Activated CD4-positive, alpha-beta T cell treated with anti-CD3 and anti-CD28 coated beads, Interleukin-2, amount 10 ng/mL, durations not matched to agents 7 days and 5 days (primary cell): ENCODE data around the gene TP73. TPM values are rescaled to one million over a fixed set of nuclear protein-coding genes. Genes with fewer than 3 reads are reported as not detected.
"Not testable (repeated sequence)": the region's sequence is repeated elsewhere in the genome, so short reads cannot be mapped to it uniquely, and the experiment has no call there.

ENCODE experiments used
- CTCF ChIA-PET: fragments of 350-600 bp; sonication (Branson Sonifier 250); formaldehyde crosslinking; loops from one replicate; lab custom pipeline; 2021; ENCODE audit warnings: antibody characterized with exemption; lab: Charles Lee
- POLR2A ChIA-PET: fragments of 350-600 bp; sonication (Branson Sonifier 250); formaldehyde crosslinking; loops from one replicate; lab custom pipeline; 2021; ENCODE audit warnings: antibody characterized with exemption; lab: Charles Lee
- DNase-seq: peaks from one replicate; pipeline ENCODE4 v3.0.0-alpha.2; 2020
- H3K27ac Mint-ChIP-seq: one replicate; pipeline ENCODE4 v1.8.0; 2021; ENCODE audit warnings: mild to moderate bottlenecking, moderate library complexity, mixed read lengths
- H3K27me3 Mint-ChIP-seq: one replicate; pipeline ENCODE4 v1.8.0; 2021; ENCODE audit warnings: mixed read lengths
- H3K36me3 Mint-ChIP-seq: one replicate; pipeline ENCODE4 v1.8.0; 2021; ENCODE audit warnings: low read depth, mixed read lengths
- H3K4me1 Mint-ChIP-seq: one replicate; pipeline ENCODE4 v1.8.0; 2021; ENCODE audit warnings: mixed read lengths
- H3K4me3 Mint-ChIP-seq: one replicate; pipeline ENCODE4 v1.8.0; 2021; ENCODE audit warnings: mild to moderate bottlenecking, moderate library complexity, mixed read lengths
- H3K9me3 Mint-ChIP-seq: one replicate; pipeline ENCODE4 v1.8.0; 2021; ENCODE audit warnings: mixed read lengths
- total RNA-seq, 2 experiments: library from RNA; stranded (reverse); gene quantifications; one replicate each; pipeline ENCODE4 v1.2.3, GENCODE V29; 2021

TP73 gene
- total RNA-seq, 2 experiments from 2014 or later = 2.0 to 2.5 TPM

DNA sequence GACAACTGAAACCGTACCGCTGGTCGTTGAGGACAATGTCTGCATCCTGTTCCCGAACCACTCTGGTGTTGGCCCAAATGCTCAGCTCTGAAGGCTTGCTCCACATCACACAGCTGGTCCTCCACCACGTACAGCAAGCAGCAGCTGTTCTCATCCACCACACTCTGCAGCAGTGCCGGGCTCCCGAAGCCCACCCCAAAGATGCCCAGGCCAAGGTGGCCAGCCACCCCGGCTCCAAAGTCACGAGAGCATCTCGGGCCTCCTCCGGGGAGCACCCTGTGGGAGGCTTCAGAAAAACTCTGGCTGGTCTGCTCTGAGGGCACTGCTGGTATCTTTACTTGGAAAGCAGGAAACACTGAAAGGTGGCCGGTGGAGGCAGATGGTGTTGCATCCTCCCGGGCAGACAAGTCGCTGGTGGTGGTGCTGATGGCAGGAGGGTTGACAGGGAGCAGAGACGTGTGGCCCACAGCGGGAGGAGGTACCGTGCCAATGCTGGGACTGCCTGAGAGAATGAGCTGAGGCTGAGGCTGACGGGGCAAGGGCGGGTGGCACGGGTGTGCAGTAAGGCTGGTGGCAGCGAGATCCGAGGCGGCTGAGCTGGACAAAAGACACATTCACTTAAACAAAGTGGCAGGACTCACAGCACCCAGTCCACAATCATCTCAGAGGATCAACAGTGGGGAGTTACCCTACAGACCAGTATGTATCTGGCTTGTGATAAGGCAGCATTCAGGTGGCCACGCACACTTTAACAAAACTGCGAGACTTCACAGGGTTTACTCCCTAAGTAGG, 93.5 kb downstream of the TP73 start:
- CTCF ChIA-PET = interaction anchor here (0.9 kb wide), 1 partner anchor 21 kb away, joined by 3 read pairs; no protein-coding TSS in a partner anchor
- H3K4me3 Mint-ChIP-seq = peak overlapping the region; percentile 72
- peaks cover 27% of the 10 kb centered on the region for H3K4me1 Mint-ChIP-seq
- POLR2A ChIA-PET = no interaction called here
- no peak for DNase-seq
- H3K9me3 Mint-ChIP-seq = no peaks in the 10 kb centered on the region
- no peaks in the 10 kb centered on the region for H3K36me3 Mint-ChIP-seq
- peak overlapping the region; percentile 73 for H3K27ac Mint-ChIP-seq
- H3K27me3 Mint-ChIP-seq = peaks cover 3% of the 10 kb centered on the region

DNA sequence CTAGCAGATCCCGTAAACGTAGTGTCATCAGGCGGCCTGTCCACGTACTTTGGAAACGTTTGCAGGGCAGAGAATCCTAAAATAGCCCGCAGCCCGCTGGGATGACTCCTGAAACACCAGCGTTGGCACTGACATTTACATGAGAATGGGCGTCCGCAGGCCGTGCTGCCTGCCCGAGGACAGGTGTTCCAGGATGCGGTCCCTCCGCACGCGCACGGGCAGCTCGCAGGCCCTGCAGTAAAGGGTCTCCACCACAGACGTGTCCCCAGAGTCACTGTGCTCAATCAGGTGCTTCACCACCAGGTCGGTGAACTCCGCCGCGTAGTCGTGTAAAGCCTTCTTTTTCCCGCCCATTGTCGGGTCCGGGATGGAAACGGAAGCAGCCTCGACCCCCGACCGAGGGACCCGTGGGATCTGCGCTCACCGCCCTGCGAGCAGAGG, 94.1 kb downstream of the TP73 start:
- H3K27me3 Mint-ChIP-seq = peaks cover 3% of the 10 kb centered on the region
- ChIA-PET POLR2A (no interaction called here), CTCF (interaction anchor here (0.9 kb wide), 1 partner anchor 22 kb away, joined by 3 read pairs; no protein-coding TSS in a partner anchor)
- peak overlapping the region; percentile 72 for H3K4me3 Mint-ChIP-seq
- H3K4me1 Mint-ChIP-seq = peaks cover 27% of the 10 kb centered on the region
- no peak for DNase-seq
- peak overlapping the region; percentile 73 for H3K27ac Mint-ChIP-seq
- no peaks in the 10 kb centered on the region for H3K36me3 Mint-ChIP-seq
- no peaks in the 10 kb centered on the region for H3K9me3 Mint-ChIP-seq

DNA sequence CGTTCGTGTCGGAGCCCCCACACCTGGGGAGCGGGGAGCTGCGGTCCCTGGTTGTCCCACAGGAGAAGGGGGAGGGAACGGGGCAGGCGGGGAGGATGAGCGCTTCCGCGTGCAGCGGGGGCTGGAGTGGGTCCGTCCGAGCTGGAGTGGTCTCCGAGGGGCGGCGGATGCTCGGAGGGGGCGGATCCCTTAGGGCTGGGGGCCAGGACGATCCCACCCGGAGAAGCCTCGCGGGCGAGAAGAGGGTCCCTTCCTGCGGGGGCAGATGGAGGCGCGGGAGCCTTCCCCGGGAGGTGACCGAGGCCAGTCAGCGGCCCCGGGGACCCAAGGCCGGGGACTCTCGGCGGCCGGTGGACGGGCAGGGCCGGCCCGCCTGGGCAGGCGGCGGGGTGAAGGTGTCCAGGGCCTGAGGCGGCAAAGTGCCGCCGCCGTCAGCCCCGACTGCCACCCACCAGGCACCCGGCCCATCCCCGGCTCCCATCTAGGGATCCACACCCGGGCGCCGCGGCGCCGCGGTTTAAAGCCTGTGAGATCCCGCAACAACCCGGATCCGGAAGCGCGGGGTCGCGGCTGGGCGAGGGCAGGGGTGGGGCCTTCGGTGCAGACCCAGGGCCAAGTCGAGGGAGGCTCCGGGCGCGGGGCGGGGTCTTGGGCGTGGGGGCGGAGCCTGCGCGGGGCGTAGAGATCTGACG, 94.7 kb downstream of the TP73 start:
- ChIA-PET POLR2A (no interaction called here), CTCF (no interaction called here)
- DNase-seq = peak; percentile 91
- Mint-ChIP-seq H3K27me3 (peaks cover 3% of the 10 kb centered on the region), H3K27ac (peak overlapping the region; percentile 73), H3K9me3 (no peaks in the 10 kb centered on the region), H3K4me3 (peak overlapping the region; percentile 72), H3K36me3 (no peaks in the 10 kb centered on the region), H3K4me1 (peaks cover 27% of the 10 kb centered on the region)

DNA sequence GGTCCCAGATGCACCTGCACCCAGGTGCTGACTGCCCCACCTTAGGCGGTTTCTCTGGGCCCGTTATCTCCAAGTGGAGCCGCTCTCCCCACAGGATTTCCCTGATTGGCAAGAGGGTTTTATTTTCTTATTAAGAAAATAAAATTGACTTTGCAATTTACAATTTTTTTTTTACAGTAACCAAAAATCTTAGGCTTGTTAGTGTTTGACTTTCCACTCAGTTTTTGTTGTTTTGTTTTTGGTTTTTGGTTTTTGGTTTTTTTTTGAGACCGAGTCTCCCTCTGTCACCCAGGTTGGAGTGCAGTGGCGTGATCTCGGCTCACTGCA, 95.2 kb downstream of the TP73 start:
- POLR2A ChIA-PET = no interaction called here
- no peak for DNase-seq
- Mint-ChIP-seq H3K4me3 (peak overlapping the region; percentile 68), H3K36me3 (no peaks in the 10 kb centered on the region), H3K4me1 (peaks cover 27% of the 10 kb centered on the region), H3K27ac (peak overlapping the region; percentile 73), H3K9me3 (no peaks in the 10 kb centered on the region), H3K27me3 (peaks cover 3% of the 10 kb centered on the region)
- CTCF ChIA-PET = no interaction called here

DNA sequence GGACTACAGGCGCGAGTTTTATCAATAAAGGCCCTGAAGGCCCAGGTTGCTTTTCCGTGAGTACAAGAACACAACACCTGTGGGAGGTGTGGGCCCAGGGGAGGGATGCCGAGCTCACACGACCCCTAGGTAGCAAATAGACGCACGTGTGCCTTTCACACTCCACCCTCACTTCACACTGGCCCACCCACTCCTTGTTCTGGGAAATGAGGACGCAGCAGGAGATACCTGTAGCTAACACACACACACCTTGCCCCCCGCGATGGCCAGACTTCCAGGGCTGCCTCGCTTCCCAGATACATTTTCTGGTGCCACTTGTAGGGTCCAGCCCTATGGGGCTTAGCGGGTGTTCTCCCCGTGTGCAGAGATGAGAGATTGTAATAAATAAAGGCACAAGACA, 95.6 kb downstream of the TP73 start:
- ChIA-PET POLR2A (no interaction called here), CTCF (no interaction called here)
- Mint-ChIP-seq H3K27ac (peak overlapping the region; percentile 54), H3K27me3 (peaks cover 3% of the 10 kb centered on the region), H3K4me1 (peaks cover 27% of the 10 kb centered on the region), H3K36me3 (no peaks in the 10 kb centered on the region), H3K9me3 (no peaks in the 10 kb centered on the region), H3K4me3 (peak overlapping the region; percentile 68)
- no peak for DNase-seq

DNA sequence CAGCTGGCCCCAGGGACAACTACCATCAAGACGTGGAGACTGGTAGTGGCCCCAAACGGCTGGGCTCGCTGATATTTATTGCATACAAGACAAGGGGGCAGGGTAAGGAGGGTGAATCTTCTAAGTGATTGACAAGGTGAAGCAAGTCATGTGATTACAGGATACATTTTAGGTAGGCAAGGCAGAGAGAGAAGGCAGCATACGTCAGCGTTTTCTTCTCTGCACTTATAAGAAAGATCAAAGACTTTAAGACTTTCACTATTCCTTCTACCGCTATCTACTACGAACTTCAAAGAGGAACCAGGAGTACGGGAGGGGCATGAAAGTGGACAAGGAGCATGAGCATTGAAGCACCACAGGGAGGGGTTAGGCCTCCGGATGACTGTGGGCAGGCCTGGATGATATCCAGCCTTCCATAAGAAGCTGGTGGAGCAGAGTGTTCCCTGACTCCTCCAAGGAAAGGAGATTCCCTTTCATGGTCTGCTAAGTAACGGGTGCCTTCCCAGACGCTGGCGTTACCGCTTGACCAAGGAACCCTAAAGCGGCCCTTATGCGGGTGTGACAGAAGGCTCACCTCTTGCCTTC, 96.1 kb downstream of the TP73 start:
- H3K36me3 Mint-ChIP-seq, H3K27me3 Mint-ChIP-seq, POLR2A ChIA-PET, DNase-seq, H3K9me3 Mint-ChIP-seq: not testable (repeated sequence)
- H3K4me1 Mint-ChIP-seq = peaks cover 27% of the 10 kb centered on the region
- peak overlapping the region; percentile 42 for H3K27ac Mint-ChIP-seq
- CTCF ChIA-PET = interaction anchor here (1.6 kb wide), 1 partner anchor 11 kb away, joined by 3 read pairs; no protein-coding TSS in a partner anchor
- H3K4me3 Mint-ChIP-seq = peak overlapping the region; percentile 68

DNA sequence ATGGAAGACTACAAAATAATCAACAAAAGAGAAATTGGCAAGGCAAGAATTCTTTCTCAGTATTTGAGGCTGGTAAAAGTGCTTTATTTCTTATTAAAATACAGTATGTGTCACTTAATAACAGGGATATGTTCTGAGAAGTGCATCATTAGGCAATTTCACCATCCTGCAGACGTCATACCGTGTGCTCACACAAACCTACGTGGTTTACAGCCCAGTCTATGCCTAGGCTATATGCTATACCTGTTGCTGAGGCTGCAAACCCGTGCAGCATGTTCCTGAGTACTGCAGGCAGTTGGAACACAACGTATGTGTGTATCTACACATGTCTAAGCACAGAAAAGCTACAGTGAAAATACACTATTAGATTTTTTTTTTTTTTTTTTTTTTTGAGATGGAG, 97.2 kb downstream of the TP73 start:
- no peak overlapping the region for H3K4me3 Mint-ChIP-seq
- H3K27me3 Mint-ChIP-seq = peaks cover 3% of the 10 kb centered on the region
- DNase-seq = no peak
- no peaks in the 10 kb centered on the region for H3K9me3 Mint-ChIP-seq
- ChIA-PET POLR2A (no interaction called here), CTCF (interaction anchor here (1.6 kb wide), 1 partner anchor 10 kb away, joined by 3 read pairs; no protein-coding TSS in a partner anchor)
- H3K36me3 Mint-ChIP-seq = no peaks in the 10 kb centered on the region
- H3K4me1 Mint-ChIP-seq = peaks cover 27% of the 10 kb centered on the region
- no peak overlapping the region for H3K27ac Mint-ChIP-seq

DNA sequence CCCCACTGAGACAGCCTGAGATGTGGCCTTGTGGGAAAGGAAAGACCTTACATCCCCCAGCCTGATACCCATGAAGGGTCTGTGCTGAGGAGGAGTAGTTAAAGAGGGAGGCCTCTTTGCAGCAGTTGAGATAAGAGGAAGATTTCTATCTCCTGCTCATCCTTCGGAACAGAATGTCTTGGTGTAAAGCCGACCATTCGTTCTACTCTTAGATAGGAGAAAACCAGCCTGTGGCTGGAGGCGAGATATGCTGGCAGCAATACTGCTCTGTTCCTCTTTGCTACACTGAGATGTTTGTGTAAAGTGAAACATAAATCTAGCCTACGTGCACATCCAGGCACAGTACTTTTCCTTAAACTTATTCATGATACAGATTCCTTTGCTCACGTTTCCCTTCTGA, 98.4 kb downstream of the TP73 start:
- H3K9me3 Mint-ChIP-seq = no peaks in the 10 kb centered on the region
- H3K36me3 Mint-ChIP-seq = no peaks in the 10 kb centered on the region
- peaks cover 3% of the 10 kb centered on the region for H3K27me3 Mint-ChIP-seq
- DNase-seq = no peak
- H3K4me1 Mint-ChIP-seq = peaks cover 18% of the 10 kb centered on the region
- POLR2A ChIA-PET = no interaction called here
- H3K27ac Mint-ChIP-seq = no peak overlapping the region
- CTCF ChIA-PET = no interaction called here
- no peak overlapping the region for H3K4me3 Mint-ChIP-seq

DNA sequence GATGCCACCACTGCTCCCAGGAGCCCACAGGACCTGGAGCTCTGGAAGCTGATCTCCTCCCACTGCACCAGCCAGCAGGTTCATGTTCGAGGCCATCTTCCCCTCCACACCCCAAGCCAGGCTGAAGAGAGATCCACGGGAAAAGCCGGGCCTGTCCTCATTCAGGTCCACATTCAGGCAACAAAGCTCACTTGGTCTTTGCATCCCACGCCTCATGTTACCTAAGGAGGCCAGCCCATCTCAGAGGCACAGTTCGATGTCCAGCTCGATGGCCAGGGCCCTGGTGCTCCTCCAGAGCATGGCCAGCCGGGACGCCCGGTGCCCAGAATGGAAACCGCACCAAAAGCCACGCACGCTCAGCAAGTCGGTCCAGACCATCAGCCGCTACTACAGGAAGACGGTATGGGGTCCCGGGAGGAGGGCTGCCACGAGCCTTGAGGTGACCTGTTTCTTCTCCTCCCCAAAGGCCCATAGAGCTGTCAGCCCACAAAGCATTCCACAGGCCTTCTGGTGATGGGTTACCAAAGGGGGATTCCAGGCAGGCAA, 100.2 kb downstream of the TP73 start, which contains the start of gene CCDC27:
Gene CCDC27 (plus strand): TSS at position 51 of the 546 bp plus-strand sequence. CDS start 32 bp downstream, at position 83.
- ChIA-PET CTCF (no interaction called here), POLR2A (no interaction called here)
- Mint-ChIP-seq H3K27me3 (peaks cover 3% of the 10 kb centered on the region), H3K27ac (no peak within 1 kb of the TSS), H3K36me3 (no peaks in the 10 kb centered on the region), H3K4me3 (no peak within 1 kb of the TSS), H3K9me3 (no peaks in the 10 kb centered on the region), H3K4me1 (peaks cover 10% of the 10 kb centered on the region)
- no peak for DNase-seq

DNA sequence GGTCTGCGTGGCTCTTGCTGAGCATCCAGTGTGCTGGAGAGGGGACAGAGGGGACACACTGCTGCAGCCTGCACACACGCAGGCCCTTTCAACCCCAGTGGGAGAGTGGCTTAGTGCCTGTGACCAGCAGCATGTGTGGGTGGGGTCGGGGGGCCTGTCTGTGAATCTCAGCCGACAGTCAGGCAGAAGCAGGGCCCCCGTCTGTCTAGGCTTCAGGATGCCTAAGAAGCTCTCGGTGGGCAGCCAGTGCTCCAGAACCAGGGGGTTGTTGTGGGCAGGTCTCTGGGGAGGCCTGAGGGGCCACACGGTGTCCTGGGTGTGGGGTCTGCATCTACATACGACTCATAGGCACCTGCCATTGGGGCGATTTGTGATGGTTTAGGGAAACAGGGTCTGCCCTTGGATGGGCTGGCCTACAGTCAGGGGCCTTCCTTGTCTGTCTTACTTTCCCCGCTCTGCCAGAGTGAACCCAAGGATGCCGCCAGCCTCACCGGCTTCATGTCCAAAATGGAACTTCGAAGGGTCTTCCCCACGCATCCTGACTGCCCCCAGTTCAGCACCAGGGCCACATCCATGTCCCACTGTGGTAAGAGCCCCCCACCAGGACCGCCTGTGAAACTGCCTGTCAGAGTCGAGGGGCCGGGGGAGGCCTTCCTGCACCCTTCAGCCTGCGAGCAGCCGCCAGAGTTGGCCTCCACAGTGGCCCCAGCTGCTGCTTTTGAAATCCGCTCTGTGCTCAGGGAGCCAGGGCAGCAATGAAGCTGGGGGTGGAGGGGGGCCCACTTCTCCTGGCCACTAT, 101.5 kb downstream of the TP73 start:
- Mint-ChIP-seq H3K27ac (no peak overlapping the region), H3K4me3 (no peak overlapping the region), H3K27me3 (peaks cover 3% of the 10 kb centered on the region), H3K4me1 (no peaks in the 10 kb centered on the region), H3K9me3 (no peaks in the 10 kb centered on the region), H3K36me3 (no peaks in the 10 kb centered on the region)
- no peak for DNase-seq
- CTCF ChIA-PET = no interaction called here
- POLR2A ChIA-PET = no interaction called here

DNA sequence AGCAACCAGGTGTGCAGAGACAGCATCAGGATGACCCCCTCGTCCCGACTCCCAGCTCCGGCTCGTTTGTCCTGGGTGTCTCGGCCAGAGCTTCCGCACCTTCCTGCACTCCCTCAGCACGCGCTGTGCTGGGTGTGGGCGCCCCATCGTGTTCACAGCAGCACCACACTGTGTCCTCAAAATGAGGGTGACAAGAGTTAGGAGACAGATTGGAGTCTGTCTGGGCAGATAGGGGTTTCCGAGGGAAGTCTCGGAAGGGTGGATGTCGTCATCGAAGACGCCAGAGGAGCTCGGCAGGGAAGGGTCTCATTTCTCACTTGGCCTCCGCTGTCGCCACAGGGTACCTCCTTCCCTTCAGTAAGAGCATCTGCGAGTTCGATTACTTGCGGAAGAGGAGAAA, 104.1 kb downstream of the TP73 start:
- H3K27ac Mint-ChIP-seq = no peak overlapping the region
- ChIA-PET POLR2A (no interaction called here), CTCF (no interaction called here)
- H3K9me3 Mint-ChIP-seq = peaks cover 4% of the 10 kb centered on the region
- no peak overlapping the region for H3K4me3 Mint-ChIP-seq
- no peaks in the 10 kb centered on the region for H3K4me1 Mint-ChIP-seq
- DNase-seq = no peak
- H3K27me3 Mint-ChIP-seq = peaks cover 13% of the 10 kb centered on the region
- H3K36me3 Mint-ChIP-seq = no peaks in the 10 kb centered on the region

DNA sequence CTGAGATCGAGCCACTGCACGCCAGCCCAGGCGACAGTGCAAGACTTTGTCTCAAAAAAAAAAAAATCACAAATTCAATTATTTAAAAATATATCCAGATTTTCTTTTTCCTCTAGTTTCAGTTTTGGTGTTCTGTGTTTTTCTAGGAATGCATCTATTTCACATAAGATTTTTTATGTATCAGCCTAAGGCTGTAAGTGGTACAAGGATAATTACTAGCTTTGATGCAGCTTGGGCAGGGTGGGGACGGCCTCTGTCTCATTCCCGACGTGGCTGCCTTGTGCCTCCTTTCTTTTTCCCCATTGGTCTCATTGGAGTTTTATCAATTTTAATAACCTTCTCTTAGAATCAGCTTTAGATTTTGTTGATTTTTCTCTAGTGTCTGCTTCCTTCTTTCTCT, 106.8 kb downstream of the TP73 start:
- no peak overlapping the region for H3K4me3 Mint-ChIP-seq
- ChIA-PET POLR2A (no interaction called here), CTCF (interaction anchor here (0.7 to 1.6 kb wide), 2 partner anchors 10 kb away, joined by 3 to 5 read pairs; no protein-coding TSS in a partner anchor)
- DNase-seq = no peak
- H3K27ac Mint-ChIP-seq = no peak overlapping the region
- no peaks in the 10 kb centered on the region for H3K4me1 Mint-ChIP-seq
- peaks cover 4% of the 10 kb centered on the region for H3K9me3 Mint-ChIP-seq
- H3K36me3 Mint-ChIP-seq = no peaks in the 10 kb centered on the region
- peaks cover 13% of the 10 kb centered on the region for H3K27me3 Mint-ChIP-seq
